Body of pancreas (tissue), 4 donors: ENCODE results near the gene DNMBP.

Experiments used
- CTCF ChIP-seq, 7 experiments: fragments of 450-650 bp in 4 of 7; fragments of 200-600 bp in 3 of 7; sonication (generic) in 3 of 7; IDR thresholded peaks; one replicate each; pipeline ENCODE4 v1.5.1; 2016 to 2019; ENCODE audit warnings: antibody characterized with exemption in 7 of 7
- POLR2A ChIP-seq, 3 donors: fragments of 450-650 bp; IDR thresholded peaks; one replicate each; pipeline ENCODE4 v1.6.1; 2016; ENCODE audit warnings: antibody characterized with exemption in 3 of 3, mild to moderate bottlenecking in 2 of 3

- TF ChIP-seq POLR2A (IDR thresholded peaks at IDR 0.05) (no peak), CTCF (IDR thresholded peaks at IDR 0.05) (no peak)
These were observed 103.3 kb downstream of the DNMBP start for GRCh38 chr10:99906470-99906869.
